ENCODE results near the gene CNST. TPM values are rescaled to one million over a fixed set of nuclear protein-coding genes. Genes with fewer than 3 reads are reported as not detected.

CNST gene
- total RNA-seq, 1 experiment from 2014 or later: 19.8 TPM

DNA sequence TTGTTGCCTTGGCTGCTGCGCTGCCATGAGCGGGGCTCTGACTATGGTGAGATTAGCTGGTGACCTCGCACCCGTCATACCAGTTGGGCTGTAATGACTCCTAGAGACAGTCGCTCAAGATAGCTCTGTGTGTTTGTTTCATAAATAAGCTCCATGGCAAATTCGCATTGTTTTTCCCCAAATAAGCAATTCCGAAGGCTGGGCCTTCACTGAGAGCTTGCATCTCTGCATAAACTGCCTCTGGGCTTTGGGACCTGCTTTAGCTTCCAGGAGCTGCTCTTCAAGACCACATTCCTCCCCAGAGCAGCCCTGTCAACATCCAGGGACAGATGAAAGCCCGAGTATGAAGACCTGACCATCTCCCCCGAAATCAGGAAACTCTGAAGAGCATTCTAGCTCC, 117.3 kb downstream of the CNST start:
- Histone ChIP-seq H4K20me1 (ENCODE audit: control insufficient read depth, insufficient read depth, insufficient read length) (no peaks in the 10 kb centered on the region), H3K79me2 (ENCODE audit: insufficient read depth, low read length) (no peaks in the 10 kb centered on the region), H3K4ac (ENCODE audit: low read depth, low read length) (no peak overlapping the region), H3K56ac (ENCODE audit: insufficient read length, low read depth, low read length) (no peak overlapping the region), H3K27me3 (ENCODE audit: insufficient read depth, low read length) (no peaks in the 10 kb centered on the region), H3K4me2 (ENCODE audit: insufficient read depth, insufficient read length, low read length) (no peak overlapping the region), H3K18ac (ENCODE audit: insufficient read length, low read depth, low read length) (no peak overlapping the region), H3K9ac (ENCODE audit: extremely low read depth, insufficient read length, low read length) (no peak overlapping the region), H4K5ac (ENCODE audit: insufficient read length, low read depth, low read length) (no peak overlapping the region), H3K23me2 (ENCODE audit: insufficient read length, low read depth, low read length, poor library complexity, severe bottlenecking) (no peaks in the 10 kb centered on the region), H2BK15ac (ENCODE audit: low read depth, low read length) (no peak overlapping the region), H2AFZ (ENCODE audit: low read length) (no peak overlapping the region), H3K79me1 (ENCODE audit: insufficient read depth, low read depth, low read length, poor library complexity, severe bottlenecking) (no peaks in the 10 kb centered on the region), H2BK5ac (ENCODE audit: insufficient read length, low read length) (no peak overlapping the region), H3K14ac (ENCODE audit: insufficient read depth, low read length) (no peak overlapping the region), H3K4me1 (ENCODE audit: insufficient read depth, low read length) (no peaks in the 10 kb centered on the region), H3T11ph (ENCODE audit: low read length) (no peak overlapping the region), H3K9me3 (ENCODE audit: control insufficient read depth, low read depth, low read length) (no peaks in the 10 kb centered on the region), H3K27ac (ENCODE audit: insufficient read length, low read depth, low read length) (no peak overlapping the region), H2BK12ac (ENCODE audit: insufficient read length, low read depth, low read length) (no peak overlapping the region), H3K23ac (ENCODE audit: insufficient read length, low read depth, low read length) (no peak overlapping the region), H4K91ac (ENCODE audit: insufficient read length, low read depth, low read length) (no peak overlapping the region), H2BK120ac (ENCODE audit: low read depth, low read length, poor library complexity, severe bottlenecking) (no peak overlapping the region), H2BK20ac (ENCODE audit: low read depth, low read length, poor library complexity, severe bottlenecking) (no peak overlapping the region), H4K8ac (replicated peaks; ENCODE audit: insufficient read length, low read depth, low read length) (no peak overlapping the region), H2AK5ac (ENCODE audit: insufficient read length, low read length) (no peak overlapping the region)
- peaks cover 1% of the 10 kb centered on the region; the same call in 1 of the 2 replicates for H3K27me3 Mint-ChIP-seq (ENCODE audit: low read depth)
- TF ChIP-seq, protein P1, sequence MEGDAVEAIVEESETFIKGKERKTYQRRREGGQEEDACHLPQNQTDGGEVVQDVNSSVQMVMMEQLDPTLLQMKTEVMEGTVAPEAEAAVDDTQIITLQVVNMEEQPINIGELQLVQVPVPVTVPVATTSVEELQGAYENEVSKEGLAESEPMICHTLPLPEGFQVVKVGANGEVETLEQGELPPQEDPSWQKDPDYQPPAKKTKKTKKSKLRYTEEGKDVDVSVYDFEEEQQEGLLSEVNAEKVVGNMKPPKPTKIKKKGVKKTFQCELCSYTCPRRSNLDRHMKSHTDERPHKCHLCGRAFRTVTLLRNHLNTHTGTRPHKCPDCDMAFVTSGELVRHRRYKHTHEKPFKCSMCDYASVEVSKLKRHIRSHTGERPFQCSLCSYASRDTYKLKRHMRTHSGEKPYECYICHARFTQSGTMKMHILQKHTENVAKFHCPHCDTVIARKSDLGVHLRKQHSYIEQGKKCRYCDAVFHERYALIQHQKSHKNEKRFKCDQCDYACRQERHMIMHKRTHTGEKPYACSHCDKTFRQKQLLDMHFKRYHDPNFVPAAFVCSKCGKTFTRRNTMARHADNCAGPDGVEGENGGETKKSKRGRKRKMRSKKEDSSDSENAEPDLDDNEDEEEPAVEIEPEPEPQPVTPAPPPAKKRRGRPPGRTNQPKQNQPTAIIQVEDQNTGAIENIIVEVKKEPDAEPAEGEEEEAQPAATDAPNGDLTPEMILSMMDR (conservative IDR thresholded peaks at IDR 0.05): no peak
- DNase-seq: no peak
- no peak overlapping the region for H3K4me3 Mint-ChIP-seq
- no peaks in the 10 kb centered on the region for H3K4me1 Mint-ChIP-seq
- no peaks in the 10 kb centered on the region for H3K36me3 Mint-ChIP-seq (ENCODE audit: insufficient read depth in 1 of 3, low read depth in 3 of 3)
- WGBS (ENCODE audit: extremely low coverage, insufficient read length, low lambda C conversion rate): no CpG with 5 or more reads among the region's 9 CpGs
- no peak overlapping the region; a peak in 1 of 7 replicates for H3K27ac Mint-ChIP-seq
- H3K9me3 Mint-ChIP-seq: no peaks in the 10 kb centered on the region
